Endothelial cell of umbilical vein (primary cell): ENCODE results near the gene MTSS2. TPM values are rescaled to one million over a fixed set of nuclear protein-coding genes. Genes with fewer than 3 reads are reported as not detected.

ENCODE experiments used
- BruUV-seq: library from RNA; stranded (reverse); fragments of 400-500 nt; replicated peaks from 2 replicates; lab custom pipeline; 2021; lab: Mats Ljungman, UMichigan
- CTCF ChIA-PET: fragments of 300-600, 350-600 bp; sonication (Branson Sonifier 250); formaldehyde crosslinking; loops from one replicate; lab custom pipeline; 2021; ENCODE audit warnings: antibody characterized with exemption, inconsistent platforms; lab: Charles Lee
- POLR2A ChIA-PET: fragments of 300-600, 350-600 bp; sonication (Branson Sonifier 250); formaldehyde crosslinking; loops from one replicate; lab custom pipeline; 2021; ENCODE audit warnings: antibody characterized with exemption, inconsistent platforms; lab: Charles Lee
- DNase-seq: peaks from one replicate; pipeline ENCODE4 v3.0.0-alpha.2; 2011; ENCODE audit warnings: low read depth, low spot score
- FAIRE-seq: peaks from 2 replicates; lab custom pipeline; 2011; peaks lifted over from hg19 to GRCh38; lab: Jason Lieb, UNC
- H2AFZ ChIP-seq: 2 replicates; pipeline ENCODE4 v1.6.0; 2012; ENCODE audit warnings: low read depth, low read length, control low read depth, inconsistent platforms
- H3K27ac ChIP-seq: 2 replicates; pipeline ENCODE4 v1.5.1; 2011; ENCODE audit warnings: low read depth, mild to moderate bottlenecking, control low read depth, low read length, moderate library complexity; ENCODE audit not compliant: insufficient read depth
- H3K27me3 ChIP-seq, 2 experiments: 2 replicates each; pipeline versions ENCODE4 v1.6.0 to v1.6.1; 2011; ENCODE audit warnings: low read length in 2 of 2, mixed read lengths in 1 of 2; ENCODE audit not compliant: control insufficient read depth in 2 of 2, insufficient read depth in 2 of 2
- H3K36me3 ChIP-seq, 2 experiments: 2 replicates in 1 of 2; 3 replicates in 1 of 2; pipeline ENCODE4 v1.5.1; 2011; ENCODE audit warnings: low read length in 2 of 2, mild to moderate bottlenecking in 1 of 2, moderate library complexity in 1 of 2; ENCODE audit not compliant: control insufficient read depth in 2 of 2, insufficient read depth in 2 of 2; ENCODE audit errors: extremely low read depth in 1 of 2
- H3K4me1 ChIP-seq: 3 replicates; pipeline ENCODE4 v1.5.1; 2011; ENCODE audit warnings: mild to moderate bottlenecking, low read length; ENCODE audit not compliant: control insufficient read depth, insufficient read depth; ENCODE audit errors: extremely low read depth
- H3K4me2 ChIP-seq: 2 replicates; pipeline ENCODE4 v1.6.1; 2011; ENCODE audit warnings: low read length, control low read depth, mixed read lengths; ENCODE audit not compliant: insufficient read depth
- H3K4me3 ChIP-seq, 3 experiments: fragments of 200-600 bp in 1 of 3; sonication (generic), shearing (Covaris generic) in 1 of 3; replicated peaks in 1 of 3; 2 replicates each; pipeline ENCODE4 v1.5.1; 2011 to 2016; ENCODE audit warnings: control low read depth in 3 of 3, low read length in 3 of 3, mild to moderate bottlenecking in 2 of 3, inconsistent platforms in 1 of 3, low read depth in 1 of 3, moderate library complexity in 1 of 3; ENCODE audit not compliant: insufficient read depth in 1 of 3
- H3K79me2 ChIP-seq: 2 replicates; pipeline ENCODE4 v1.6.0; 2012; ENCODE audit warnings: low read length, inconsistent platforms; ENCODE audit not compliant: control insufficient read depth, insufficient read depth
- H3K9ac ChIP-seq: replicated peaks from 2 replicates; pipeline ENCODE3; 2011; ENCODE audit warnings: low read length, control low read depth; ENCODE audit not compliant: insufficient read depth; ENCODE audit errors: extremely low read depth
- H3K9me1 ChIP-seq: replicated peaks from 3 replicates; pipeline ENCODE4 v1.6.0; 2011; ENCODE audit warnings: mild to moderate bottlenecking, low read length; ENCODE audit not compliant: control insufficient read depth, insufficient read depth; ENCODE audit errors: extremely low read depth
- H3K9me3 ChIP-seq: replicated peaks from 2 replicates; pipeline ENCODE4 v1.5.1; 2012; ENCODE audit warnings: low read length, inconsistent platforms; ENCODE audit not compliant: control insufficient read depth, insufficient read depth
- H4K20me1 ChIP-seq: replicated peaks from 2 replicates; pipeline ENCODE3; 2011; ENCODE audit warnings: mild to moderate bottlenecking, low read length; ENCODE audit not compliant: control insufficient read depth, insufficient read depth; ENCODE audit errors: extremely low read depth
- GATA2 ChIP-seq: IDR thresholded peaks from 2 replicates; pipeline ENCODE4 v1.7.0; 2011; ENCODE audit warnings: low read depth, mild to moderate bottlenecking, moderate library complexity, mixed read lengths, low read length; ENCODE audit not compliant: insufficient read length, insufficient read depth
- JUN ChIP-seq: IDR thresholded peaks from 2 replicates; pipeline ENCODE4 v1.6.1; 2011; ENCODE audit warnings: borderline replicate concordance, low read depth; ENCODE audit not compliant: insufficient read length, insufficient read depth
- POLR2A ChIP-seq: IDR thresholded peaks from 2 replicates; pipeline ENCODE4 v1.6.1; 2012; ENCODE audit warnings: low read depth, mild to moderate bottlenecking, control low read depth, low read length
- POLR2AphosphoS5 ChIP-seq: IDR thresholded peaks from 2 replicates; pipeline ENCODE4 v1.6.1; 2012; ENCODE audit warnings: low read depth, mild to moderate bottlenecking, control low read depth, low read length, moderate library complexity; ENCODE audit not compliant: insufficient read depth
- dilution Hi-C: fragments of 300-500 bp; cut with MboI; formaldehyde crosslinking; loops from one replicate; pipeline ENCODE4 v1.15.0; 2019; ENCODE audit warnings: low sequenced_read_pairs; ENCODE audit not compliant: extremely low pct_ligation_motif_present
- intact Hi-C: fragments of 100-400 bp; cut with micrococcal nuclease; formaldehyde crosslinking; loops from one replicate; pipeline ENCODE4 v1.10.0; 2022
- polyA plus RNA-seq, 4 experiments: library from polyadenylated mRNA; depleted of rRNA in 3 of 4; stranded (reverse) in 3 of 4; unstranded in 1 of 4; fragments of >200 nt; gene quantifications; 2 replicates each; pipeline versions ENCODE4 v1.2.1 to v1.2.3, GENCODE V29; 2011 to 2012; ENCODE audit warnings: missing spikeins in 1 of 4
- total RNA-seq: library from RNA; stranded (reverse); gene quantifications from 2 replicates; pipeline ENCODE4 v1.2.3, GENCODE V29; 2021

MTSS2 gene
- total and polyA plus RNA-seq, 2 donors (not counting 3 experiments of a cell fraction or from before 2014, with no cell fraction given): 38.4 to 42.3 TPM

- DNase-seq (no peak), FAIRE-seq (no peak)
- Histone ChIP-seq H3K9ac (no peak overlapping the region), H3K4me3 (no peak overlapping the region), H3K4me2 (no peak overlapping the region), H3K27me3 (no peaks in the 10 kb centered on the region), H3K79me2 (no peaks in the 10 kb centered on the region), H3K9me3 (no peaks in the 10 kb centered on the region), H4K20me1 (no peaks in the 10 kb centered on the region), H3K4me1 (no peaks in the 10 kb centered on the region), H3K36me3 (peaks cover 4 to 20% of the 10 kb centered on the region in 2 experiments), H2AFZ (no peak overlapping the region), H3K9me1 (no peaks in the 10 kb centered on the region), H3K27ac (no peak overlapping the region)
- BruUV-seq: TSS peak; percentile 28
- peak; percentile 36 for TF ChIP-seq POLR2AphosphoS5
- TF ChIP-seq POLR2A: no peak
- dilution Hi-C loops (loop anchor here (25.0 kb wide), 1 partner anchor 124 kb away; no protein-coding TSS in a partner anchor), intact Hi-C loops (no loop called here)
- ChIA-PET CTCF (interaction anchor here (1.0 to 1.7 kb wide), 3 partner anchors 8 to 110 kb away, joined by 3 to 6 read pairs (median 4); no protein-coding TSS in a partner anchor), POLR2A (no interaction called here)
Observed at GRCh38 chr16:70661534-70661917, 24.3 kb downstream of the MTSS2 start.

- Histone ChIP-seq H3K9me3 (no peaks in the 10 kb centered on the region), H3K79me2 (no peaks in the 10 kb centered on the region), H3K4me1 (no peaks in the 10 kb centered on the region), H3K36me3 (peaks cover 4 to 18% of the 10 kb centered on the region in 2 experiments), H3K4me2 (no peak overlapping the region), H3K4me3 (no peak overlapping the region), H3K27ac (no peak overlapping the region), H2AFZ (no peak overlapping the region), H3K9ac (no peak overlapping the region), H4K20me1 (no peaks in the 10 kb centered on the region), H3K9me1 (no peaks in the 10 kb centered on the region), H3K27me3 (no peaks in the 10 kb centered on the region)
- intact Hi-C loops (no loop called here), dilution Hi-C loops (loop anchor here (25.0 kb wide), 1 partner anchor 124 kb away; no protein-coding TSS in a partner anchor)
- POLR2A ChIA-PET: no interaction called here
- TF ChIP-seq JUN (no peak), GATA2 (no peak)
- BruUV-seq: no TSS peak
- FAIRE-seq: no peak
- no peak for DNase-seq
- CTCF ChIA-PET: interaction anchor here (4.2 kb wide), 1 partner anchor 110 kb away, joined by 19 read pairs; no protein-coding TSS in a partner anchor
Observed at GRCh38 chr16:70660672-70661350, 25.0 kb downstream of the MTSS2 start.
